Neural crest cell (in vitro differentiated cells): Measurements from ENCODE around the gene AUTS2. TPM values are rescaled to one million over a fixed set of nuclear protein-coding genes. Genes with fewer than 3 reads are reported as not detected.

Experiments
- DNase-seq: peaks from one replicate; pipeline ENCODE4 v3.0.0; 2021; ENCODE audit warnings: low read depth, mixed read lengths, low spot score
- H3K27ac Mint-ChIP-seq: one replicate; pipeline ENCODE4 v1.8.0; 2021; ENCODE audit warnings: mild to moderate bottlenecking, mixed read lengths; ENCODE audit not compliant: unreplicated experiment
- H3K27me3 Mint-ChIP-seq: 2 replicates; pipeline ENCODE4 v1.8.0; 2021; ENCODE audit warnings: low read depth, mild to moderate bottlenecking, mixed read lengths
- H3K36me3 Mint-ChIP-seq: 2 replicates; pipeline ENCODE4 v1.8.0; 2021; ENCODE audit warnings: low read depth, mild to moderate bottlenecking, mixed read lengths
- H3K4me1 Mint-ChIP-seq: 2 replicates; pipeline ENCODE4 v1.8.0; 2021; ENCODE audit warnings: mixed read lengths
- H3K4me3 Mint-ChIP-seq: one replicate; pipeline ENCODE4 v1.8.0; 2021; ENCODE audit warnings: mild to moderate bottlenecking, mixed read lengths
- H3K9me3 Mint-ChIP-seq: 2 replicates; pipeline ENCODE4 v1.8.0; 2021; ENCODE audit warnings: mixed read lengths
- total RNA-seq: library from RNA; stranded (reverse); gene quantifications from 2 replicates; pipeline ENCODE4 v1.2.1, GENCODE V29; 2021
- TF ChIP-seq, protein P1 (sequence below): fragments of 200-600 bp; sonication (generic); conservative IDR thresholded peaks from 2 replicates; pipeline ENCODE4 v1.5.0; 2021; ENCODE audit warnings: antibody characterized with exemption, mild to moderate bottlenecking

Gene AUTS2
- total RNA-seq, 1 donor from 2014 or later: 152 TPM

DNA sequence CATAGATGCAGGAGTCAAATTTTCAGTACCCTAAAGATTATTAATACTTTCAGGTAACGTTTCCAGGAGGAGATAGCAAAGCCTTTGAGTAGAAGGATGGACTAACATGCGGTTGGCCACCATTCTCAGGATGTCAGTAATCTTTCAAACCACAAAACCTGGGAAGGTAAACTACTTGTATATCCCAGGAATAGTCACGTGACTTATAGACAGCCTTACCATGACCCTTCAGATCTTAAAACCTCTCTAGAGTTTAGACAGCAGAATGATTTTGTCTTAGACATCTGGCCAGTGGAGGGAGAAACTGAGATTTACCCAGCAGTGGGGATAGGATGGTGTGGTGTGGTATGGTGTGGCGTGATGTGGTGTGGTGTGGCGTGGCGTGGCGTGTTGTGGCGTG is 1085.9 kb downstream of the AUTS2 start:
- H3K4me1 Mint-ChIP-seq: no peaks in the 10 kb centered on the region
- no peak for DNase-seq
- H3K4me3 Mint-ChIP-seq: no peak overlapping the region
- no peaks in the 10 kb centered on the region for H3K9me3 Mint-ChIP-seq
- peaks cover 3% of the 10 kb centered on the region for H3K36me3 Mint-ChIP-seq
- H3K27me3 Mint-ChIP-seq: peaks cover 10% of the 10 kb centered on the region
- no peak overlapping the region for H3K27ac Mint-ChIP-seq
- TF ChIP-seq, protein P1, sequence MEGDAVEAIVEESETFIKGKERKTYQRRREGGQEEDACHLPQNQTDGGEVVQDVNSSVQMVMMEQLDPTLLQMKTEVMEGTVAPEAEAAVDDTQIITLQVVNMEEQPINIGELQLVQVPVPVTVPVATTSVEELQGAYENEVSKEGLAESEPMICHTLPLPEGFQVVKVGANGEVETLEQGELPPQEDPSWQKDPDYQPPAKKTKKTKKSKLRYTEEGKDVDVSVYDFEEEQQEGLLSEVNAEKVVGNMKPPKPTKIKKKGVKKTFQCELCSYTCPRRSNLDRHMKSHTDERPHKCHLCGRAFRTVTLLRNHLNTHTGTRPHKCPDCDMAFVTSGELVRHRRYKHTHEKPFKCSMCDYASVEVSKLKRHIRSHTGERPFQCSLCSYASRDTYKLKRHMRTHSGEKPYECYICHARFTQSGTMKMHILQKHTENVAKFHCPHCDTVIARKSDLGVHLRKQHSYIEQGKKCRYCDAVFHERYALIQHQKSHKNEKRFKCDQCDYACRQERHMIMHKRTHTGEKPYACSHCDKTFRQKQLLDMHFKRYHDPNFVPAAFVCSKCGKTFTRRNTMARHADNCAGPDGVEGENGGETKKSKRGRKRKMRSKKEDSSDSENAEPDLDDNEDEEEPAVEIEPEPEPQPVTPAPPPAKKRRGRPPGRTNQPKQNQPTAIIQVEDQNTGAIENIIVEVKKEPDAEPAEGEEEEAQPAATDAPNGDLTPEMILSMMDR: no peak

DNA sequence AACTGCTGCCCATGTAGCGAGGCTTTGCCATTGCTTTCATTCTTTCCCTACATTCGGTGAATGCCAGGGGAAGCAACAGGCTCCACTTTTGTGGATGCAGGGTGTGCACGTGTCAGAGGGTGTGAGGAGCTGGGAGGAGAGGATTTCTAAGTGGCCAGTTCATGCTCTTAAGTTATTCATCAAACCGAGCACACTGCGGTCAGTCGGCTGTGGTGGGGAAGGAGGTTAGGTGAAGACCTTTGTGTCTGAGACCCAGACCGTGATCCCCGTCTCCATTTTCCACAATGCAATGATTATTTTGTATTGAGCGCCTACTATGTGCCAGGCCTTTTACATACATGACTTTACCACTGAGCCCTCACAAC is 1095.0 kb downstream of the AUTS2 start:
- DNase-seq: no peak
- no peaks in the 10 kb centered on the region for H3K9me3 Mint-ChIP-seq
- TF ChIP-seq, protein P1: no peak
- H3K4me1 Mint-ChIP-seq: peaks cover 8% of the 10 kb centered on the region
- H3K27me3 Mint-ChIP-seq: peaks cover 8% of the 10 kb centered on the region
- H3K27ac Mint-ChIP-seq: peak overlapping the region; percentile 84
- H3K4me3 Mint-ChIP-seq: peak overlapping the region; percentile 93
- H3K36me3 Mint-ChIP-seq: peaks cover 8% of the 10 kb centered on the region

DNA sequence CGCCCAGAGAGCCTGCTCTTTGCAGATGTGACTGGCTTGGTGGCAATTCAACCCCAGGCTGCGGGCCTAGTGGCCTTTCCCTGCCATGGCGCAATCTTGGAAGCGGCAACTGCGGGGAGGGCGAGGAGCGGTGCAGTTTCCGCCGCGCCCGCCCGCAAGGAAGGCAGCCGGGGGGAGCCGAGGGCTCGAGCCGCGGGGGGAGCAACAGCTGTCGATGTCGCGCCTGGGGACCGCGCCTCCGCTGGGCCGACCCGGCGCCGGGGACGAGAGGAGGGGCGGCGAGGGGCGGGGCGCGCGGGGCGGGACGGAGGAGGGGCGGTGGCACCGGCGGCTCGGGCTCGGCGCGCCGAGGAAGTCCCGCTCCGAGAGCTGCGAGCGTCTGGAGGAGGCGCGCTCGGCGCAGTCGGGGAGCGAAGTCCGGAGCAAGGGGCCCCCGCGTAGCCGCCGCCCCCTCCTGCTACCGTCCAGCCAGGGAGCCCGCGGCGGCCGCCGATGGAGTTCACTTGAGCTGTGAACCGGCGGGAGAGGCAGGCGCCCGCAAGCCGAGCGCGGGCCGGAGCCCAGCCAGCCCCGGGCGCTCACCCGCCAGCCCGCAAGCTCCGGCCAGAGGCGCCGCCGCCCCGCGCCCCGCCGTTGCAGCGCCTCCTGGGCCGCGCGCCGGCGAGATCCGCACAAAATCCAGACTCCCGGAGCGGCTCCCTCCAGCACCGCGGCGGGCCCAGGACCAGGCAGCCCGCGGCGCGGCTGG is 1095.6 kb downstream of the AUTS2 start:
- Mint-ChIP-seq H3K27me3 (peaks cover 8% of the 10 kb centered on the region), H3K4me1 (peaks cover 8% of the 10 kb centered on the region), H3K4me3 (peak overlapping the region; percentile 93), H3K36me3 (peaks cover 6% of the 10 kb centered on the region), H3K9me3 (no peaks in the 10 kb centered on the region), H3K27ac (peak overlapping the region; percentile 84)
- DNase-seq: peak; percentile 63
- TF ChIP-seq, protein P1: peak; percentile 46

DNA sequence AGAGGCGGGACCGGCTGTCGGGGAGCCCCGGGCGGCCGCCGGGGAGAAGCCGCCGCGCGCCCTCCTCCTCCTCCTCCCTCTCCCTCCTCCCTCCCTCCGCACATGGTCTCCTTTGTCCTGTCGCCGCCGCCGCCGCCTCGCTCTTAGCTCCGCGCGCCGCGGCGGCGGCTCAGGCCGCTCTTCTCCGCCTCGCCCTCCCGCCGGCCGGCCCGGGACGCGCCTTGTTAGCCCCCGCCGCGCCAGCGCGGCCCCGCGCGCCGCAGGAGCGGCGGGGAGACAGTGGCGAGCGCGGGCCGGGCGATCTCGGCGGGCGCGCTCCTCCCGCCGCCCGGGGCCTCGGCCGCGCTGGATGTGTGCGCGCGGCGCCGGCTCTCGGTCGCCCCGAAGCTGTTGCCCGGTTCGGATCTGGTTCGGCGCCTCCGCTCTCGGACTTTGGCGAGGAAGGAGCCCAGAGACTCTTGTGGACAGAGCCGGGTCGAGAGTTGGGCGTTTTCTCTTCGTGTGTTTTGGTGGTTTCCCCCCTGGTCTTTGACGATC is 1096.2 kb downstream of the AUTS2 start:
- TF ChIP-seq, protein P1: no peak
- DNase-seq: peak; percentile 49
- H3K27me3 Mint-ChIP-seq: peaks cover 8% of the 10 kb centered on the region
- H3K4me3 Mint-ChIP-seq: peak overlapping the region; percentile 99
- no peaks in the 10 kb centered on the region for H3K9me3 Mint-ChIP-seq
- peaks cover 6% of the 10 kb centered on the region for H3K36me3 Mint-ChIP-seq
- peaks cover 8% of the 10 kb centered on the region for H3K4me1 Mint-ChIP-seq
- peak overlapping the region; percentile 99 for H3K27ac Mint-ChIP-seq

DNA sequence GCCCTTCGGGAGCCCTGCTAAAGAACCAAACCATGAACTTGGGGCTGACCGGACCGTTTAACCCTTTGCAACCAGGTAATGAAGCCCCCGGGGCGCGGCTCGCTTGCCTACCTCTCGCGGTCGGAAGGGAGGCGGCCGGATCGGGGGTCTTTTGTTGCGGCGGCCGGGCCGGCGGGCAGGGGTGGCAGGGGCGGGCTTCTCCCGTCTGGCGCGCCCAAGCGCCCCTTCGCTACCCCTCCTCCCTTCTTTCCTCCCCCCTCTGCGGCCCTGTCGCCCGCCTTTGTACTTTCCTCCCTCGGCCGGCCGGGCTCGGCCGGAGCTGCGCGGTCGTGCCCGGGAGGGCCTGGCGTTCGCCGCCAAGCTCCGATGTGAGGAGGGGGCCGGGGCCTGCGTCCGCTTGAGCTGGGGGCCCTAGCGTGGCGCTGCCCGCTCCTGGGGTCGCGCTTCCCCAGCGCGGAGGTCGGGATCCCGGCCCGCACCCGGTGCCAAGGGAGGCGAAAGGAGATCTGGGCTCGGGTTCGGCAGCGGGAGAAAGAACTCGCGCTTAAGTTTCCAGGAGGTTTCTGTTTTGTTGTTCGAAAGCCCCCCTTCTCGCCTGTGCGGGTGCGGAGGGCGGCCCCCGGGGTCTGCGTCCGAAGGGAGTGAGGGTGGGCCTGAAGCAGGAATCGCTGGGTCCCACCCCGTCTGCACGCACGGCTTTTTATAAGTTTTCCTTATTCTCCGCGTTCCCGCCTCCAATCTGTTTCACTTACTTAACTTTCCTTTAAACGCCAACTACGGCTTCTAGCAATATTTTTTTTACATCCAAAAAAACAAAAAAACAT is 1096.9 kb downstream of the AUTS2 start:
- H3K36me3 Mint-ChIP-seq: peaks cover 6% of the 10 kb centered on the region
- peaks cover 8% of the 10 kb centered on the region for H3K4me1 Mint-ChIP-seq
- H3K9me3 Mint-ChIP-seq: no peaks in the 10 kb centered on the region
- DNase-seq: peak; percentile 35
- H3K4me3 Mint-ChIP-seq: peak overlapping the region; percentile 99
- peak overlapping the region; percentile 99 for H3K27ac Mint-ChIP-seq
- TF ChIP-seq, protein P1: no peak
- peaks cover 8% of the 10 kb centered on the region for H3K27me3 Mint-ChIP-seq
